NCI-H2171 (cell line): ENCODE data around the gene AXIN2.
"Not testable (repeated sequence)": the region's sequence is repeated elsewhere in the genome, so short reads cannot be mapped to it uniquely, and the experiment has no call there.

Experiments used
- DNase-seq: peaks from one replicate; lab custom pipeline; 2025; lab: John Stamatoyannopoulos, UW

Gene AXIN2

DNA sequence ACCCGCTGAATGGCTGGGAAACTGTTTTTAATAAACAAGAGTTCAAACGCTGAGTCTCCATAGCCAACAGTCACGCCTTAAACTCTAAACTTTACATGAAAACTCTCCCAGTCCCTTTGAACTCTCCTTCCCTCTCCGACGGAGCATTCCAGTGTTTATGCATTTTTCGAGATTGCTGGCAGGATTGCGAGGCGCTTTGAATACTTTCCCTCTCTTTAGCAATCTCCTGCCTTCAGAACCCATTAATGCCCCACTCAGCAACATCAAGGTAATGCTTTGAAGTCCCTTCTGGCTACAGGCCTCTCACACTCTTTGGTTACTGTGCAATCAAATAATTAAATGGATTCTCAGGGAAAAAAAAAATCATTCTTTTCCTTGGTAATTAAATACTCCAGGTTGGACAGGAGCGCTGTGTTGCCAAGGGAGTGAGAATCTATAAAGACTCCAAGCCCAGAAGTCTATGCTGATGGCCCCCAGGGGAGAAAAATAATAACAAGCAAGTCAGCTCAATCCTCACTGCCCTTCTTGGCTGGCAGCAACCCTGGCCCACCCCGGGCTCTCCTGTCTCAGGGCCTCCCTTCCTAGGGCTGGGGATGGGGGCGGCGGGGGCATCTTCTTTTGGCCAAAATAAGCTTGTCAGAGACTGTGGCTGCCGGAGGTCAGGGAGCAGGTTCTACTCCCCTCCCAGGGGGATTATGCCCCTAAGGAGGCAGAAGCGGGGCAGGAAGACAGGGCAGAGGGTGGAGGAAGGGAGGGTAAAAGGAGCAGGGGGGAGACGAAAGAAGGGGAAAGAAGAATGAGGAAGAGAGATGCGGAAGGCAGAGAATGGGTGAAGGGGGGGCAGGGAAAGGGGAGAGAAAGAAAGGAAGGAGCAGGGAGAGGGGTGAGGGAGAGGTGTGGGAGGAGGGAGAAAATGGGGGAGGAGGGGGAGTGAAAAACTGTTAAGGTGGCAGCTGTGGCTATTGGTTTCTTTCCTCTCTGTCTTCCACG is 45.2 kb downstream of the AXIN2 start:
- DNase-seq, result no peak

GRCh38 chr17:65515512-65515911 is 45.9 kb downstream of the AXIN2 start:
- DNase-seq, result no peak

- no peak for DNase-seq
Observed at GRCh38 chr17:65514541-65514940, 46.9 kb downstream of the AXIN2 start.

DNA sequence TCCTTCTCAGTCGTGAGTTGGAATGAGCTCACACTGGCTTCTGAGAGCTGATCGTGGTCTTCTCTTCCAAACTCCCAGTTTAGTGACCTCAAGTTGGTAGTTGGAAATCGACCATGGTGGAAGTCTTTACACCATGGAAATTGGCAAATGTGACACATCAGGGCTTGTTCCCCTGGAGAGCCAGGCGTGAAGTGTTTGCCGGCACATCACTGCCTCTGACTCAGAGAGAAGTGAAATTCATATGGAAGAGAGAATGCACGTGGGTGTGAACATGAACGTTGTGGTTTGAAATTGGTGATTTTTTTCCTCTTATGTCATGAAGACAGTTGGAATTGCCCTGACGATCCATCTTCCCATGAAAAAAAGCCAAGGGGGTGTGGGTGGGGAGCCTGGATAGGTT is 47.4 kb downstream of the AXIN2 start:
- DNase-seq, result no peak

- DNase-seq, result no peak
Observed at GRCh38 chr17:65511316-65511715, 50.1 kb downstream of the AXIN2 start.

DNA sequence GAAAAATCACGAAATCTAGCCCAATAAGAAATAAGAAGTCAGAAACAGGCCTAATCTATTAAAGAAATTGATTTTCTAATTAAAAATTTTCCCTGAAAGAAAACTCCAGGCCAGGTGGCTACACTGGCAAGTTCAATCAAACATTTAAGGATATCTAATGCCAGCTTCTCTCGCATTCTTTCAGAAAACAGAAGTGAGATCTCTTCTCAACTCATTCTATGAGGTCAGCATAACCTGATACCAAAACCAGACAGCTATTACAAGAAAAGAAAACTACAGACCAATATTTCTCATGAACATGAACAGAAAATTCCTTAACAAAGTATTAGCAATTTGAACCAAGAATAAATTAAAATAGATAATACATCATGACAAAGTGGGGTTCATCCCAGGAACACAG is 52.4 kb downstream of the AXIN2 start:
- DNase-seq, result no peak

- DNase-seq, result not testable (repeated sequence)
Observed at GRCh38 chr17:65504673-65505072, 56.8 kb downstream of the AXIN2 start.

DNA sequence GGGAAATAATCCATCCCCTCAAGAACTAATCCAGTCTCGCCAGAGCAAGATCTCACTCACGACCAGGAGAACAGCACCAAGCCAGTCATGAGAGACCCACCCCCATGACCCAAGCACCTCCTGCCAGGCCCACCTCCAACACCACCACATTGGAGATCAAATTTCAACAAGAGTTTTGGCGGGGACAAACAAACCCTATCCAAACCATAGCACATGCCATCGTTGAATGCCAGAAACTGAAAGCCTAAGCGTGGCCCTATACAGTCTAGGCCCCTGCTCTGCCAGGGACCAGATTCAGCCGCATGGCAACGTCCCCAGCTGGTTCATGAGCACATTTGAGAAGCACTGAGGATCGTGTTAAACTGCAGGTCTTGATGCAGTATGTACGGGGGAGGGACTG is 57.3 kb downstream of the AXIN2 start:
- DNase-seq, result no peak

DNA sequence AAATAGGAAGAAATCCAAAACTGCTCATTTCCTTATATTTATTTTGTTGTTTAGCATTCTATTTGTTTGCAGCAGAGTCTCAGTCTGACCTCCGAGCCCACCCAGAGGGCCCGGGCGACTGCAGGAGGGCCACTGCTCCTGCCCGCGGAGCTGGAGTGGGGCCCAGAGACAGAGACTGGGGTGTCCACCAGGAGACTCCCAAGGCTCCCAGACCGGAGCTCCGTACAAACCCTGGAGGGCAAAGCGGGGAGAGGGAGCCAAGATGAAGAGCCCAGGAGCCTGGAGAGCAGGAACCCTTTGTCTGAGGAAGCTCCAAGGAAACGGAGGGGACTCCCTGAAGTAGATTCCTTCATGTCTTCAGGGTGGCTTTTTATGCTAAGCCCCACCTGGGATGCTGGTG is 57.9 kb downstream of the AXIN2 start:
- no peak for DNase-seq

DNA sequence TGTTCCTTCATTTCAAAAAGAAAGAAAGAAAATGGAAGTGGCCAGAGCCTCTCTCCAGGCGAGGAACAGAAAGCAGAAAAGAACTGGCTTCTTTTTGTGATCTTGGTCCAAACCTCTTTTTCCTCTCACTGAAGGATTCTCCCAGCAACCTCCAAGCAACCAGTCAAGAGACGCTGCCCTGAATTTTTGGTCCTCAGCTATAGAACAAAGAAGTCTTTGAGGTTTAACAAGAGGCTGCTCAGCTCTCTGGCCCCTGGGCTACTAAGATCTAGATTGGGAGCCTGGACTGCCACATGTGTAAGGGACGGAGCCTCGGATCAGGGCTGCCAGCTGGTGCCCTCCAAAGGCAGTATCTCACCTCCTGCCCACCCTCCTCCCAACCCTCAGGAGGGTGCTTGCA is 62.6 kb downstream of the AXIN2 start:
- DNase-seq, result no peak

GRCh38 chr17:65496801-65497200 is 64.6 kb downstream of the AXIN2 start:
- DNase-seq, result no peak

- peak; percentile 29 for DNase-seq
Observed at GRCh38 chr17:65495122-65496055, 66.1 kb downstream of the AXIN2 start.

- DNase-seq, result peak; percentile 41
Observed at GRCh38 chr17:65489413-65490155, 71.9 kb downstream of the AXIN2 start.

DNA sequence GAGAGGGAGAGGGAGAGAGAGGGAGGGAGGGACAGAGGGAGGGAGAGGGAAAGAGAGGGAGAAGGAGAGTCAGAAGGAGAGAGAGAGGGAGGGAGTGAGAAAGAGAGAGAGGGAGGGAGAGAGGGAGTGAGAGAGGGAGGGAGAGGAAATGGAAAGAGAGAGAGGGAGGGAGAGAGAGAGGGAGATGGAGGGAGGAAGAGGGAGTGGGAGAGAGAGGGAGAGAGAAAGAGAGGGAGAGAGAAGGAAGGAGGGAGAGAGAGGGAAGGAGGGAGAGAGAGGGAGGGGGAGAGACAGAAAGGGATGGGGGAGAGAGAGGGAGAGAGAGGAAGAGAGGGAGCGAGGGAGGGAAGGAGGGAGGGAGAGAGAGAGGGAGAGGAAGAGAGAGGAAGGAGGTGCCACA is 72.8 kb downstream of the AXIN2 start:
- no peak for DNase-seq

DNA sequence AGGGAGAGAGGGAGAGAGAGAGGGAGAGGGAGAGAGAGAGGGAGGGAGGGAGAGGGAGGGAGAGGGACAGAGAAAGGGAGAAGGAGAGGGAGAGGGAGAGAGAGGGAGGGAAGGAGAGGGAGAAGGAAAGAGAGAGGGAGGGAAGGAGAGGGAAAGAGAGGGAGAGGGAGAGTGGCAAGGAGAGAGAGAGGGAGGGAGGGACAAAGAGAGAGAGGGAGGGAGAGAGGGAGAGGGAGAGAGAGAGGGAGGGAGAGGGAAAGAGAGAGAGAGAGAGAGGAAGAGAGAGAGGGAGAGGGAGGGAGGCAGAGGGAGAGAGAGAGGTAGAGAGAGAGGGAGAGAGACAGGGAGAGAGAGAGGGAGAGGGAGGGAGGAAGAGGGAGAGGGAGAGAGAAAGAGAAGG is 73.5 kb downstream of the AXIN2 start:
- DNase-seq, result no peak

DNA sequence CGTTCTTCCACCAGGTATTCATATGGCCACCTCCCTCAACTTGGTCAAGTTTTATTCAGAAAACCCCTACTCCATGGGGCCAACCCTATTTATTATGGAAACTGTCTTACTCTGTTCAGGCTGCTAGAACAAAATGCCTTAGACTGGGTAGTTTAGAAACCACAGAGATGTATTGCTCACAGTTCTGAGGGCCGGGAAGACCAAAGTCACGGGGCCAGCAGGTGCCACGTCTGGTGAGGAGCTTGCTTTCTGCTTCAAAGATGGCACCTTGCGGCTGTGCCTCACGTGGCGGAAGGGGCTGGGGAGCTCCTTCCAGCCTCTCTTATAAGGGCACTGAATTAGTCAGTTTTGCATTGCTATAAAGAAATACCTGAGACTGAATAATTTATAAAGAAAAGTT is 74.3 kb downstream of the AXIN2 start:
- DNase-seq, result no peak

DNA sequence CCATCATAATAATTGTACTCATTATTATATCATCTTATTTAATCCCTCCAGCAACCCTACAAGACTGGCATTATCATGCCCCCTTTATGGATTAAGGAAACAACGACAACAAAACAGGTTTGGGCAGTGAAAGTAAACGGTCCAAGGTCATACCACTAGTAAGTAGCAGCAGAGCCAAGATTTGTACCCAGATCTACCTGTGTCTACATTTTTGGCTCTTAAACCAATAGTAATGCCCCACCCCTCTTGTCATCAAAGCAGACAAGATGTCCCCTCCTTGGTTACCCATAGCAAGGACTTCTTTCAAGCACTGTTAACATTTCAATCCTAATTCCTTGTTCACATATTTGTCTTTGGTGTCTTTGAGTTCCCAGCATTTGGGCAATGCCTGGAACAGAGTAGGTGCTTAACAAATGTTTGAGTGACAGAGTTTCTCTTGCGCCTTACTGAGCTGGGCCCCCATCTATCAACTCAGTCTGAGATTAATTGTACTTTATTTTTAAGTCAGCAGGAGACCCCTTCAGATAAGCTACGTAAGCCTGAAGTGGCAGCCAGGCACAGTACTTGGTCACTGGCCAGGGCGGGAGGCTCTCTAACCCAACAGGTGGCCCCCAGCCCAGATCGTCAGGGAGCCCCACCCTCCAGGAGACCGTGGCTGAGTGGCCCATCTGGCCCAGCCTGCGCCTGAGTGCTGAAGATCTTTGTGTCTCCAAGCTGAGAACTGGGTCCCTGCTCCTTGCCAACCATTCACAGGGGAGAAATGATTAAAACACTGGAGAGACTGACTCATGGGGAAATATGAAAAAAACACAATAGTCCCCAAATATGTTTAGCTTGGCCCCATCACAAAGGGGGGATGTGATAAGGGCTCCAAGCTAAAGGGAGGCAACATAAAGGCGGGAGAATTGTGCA is 75.8 kb downstream of the AXIN2 start:
- DNase-seq, result no peak

GRCh38 chr17:65484405-65484804 is 77.0 kb downstream of the AXIN2 start:
- DNase-seq, result not testable (repeated sequence)

- no peak for DNase-seq
Observed at GRCh38 chr17:65483438-65483837, 78.0 kb downstream of the AXIN2 start.

DNA sequence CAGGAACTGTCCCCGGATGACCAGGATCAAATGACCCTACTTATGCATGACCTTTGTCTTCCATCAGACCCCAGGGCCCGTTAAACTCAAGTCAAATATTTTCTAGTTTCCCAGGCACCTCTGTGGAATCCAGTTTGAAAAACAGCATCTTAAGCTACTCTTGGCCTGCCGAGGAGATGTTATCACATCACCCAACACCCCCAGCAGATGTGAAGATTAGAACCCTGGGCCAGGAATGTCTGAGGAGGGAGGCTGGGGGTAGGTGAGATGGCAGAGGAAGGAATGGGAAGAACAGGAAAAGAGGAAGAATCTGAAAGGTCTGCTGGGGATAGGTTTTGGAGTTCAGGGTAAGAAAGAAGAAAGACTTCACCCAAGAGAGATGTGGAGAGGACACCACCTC is 79.2 kb downstream of the AXIN2 start:
- no peak for DNase-seq

DNA sequence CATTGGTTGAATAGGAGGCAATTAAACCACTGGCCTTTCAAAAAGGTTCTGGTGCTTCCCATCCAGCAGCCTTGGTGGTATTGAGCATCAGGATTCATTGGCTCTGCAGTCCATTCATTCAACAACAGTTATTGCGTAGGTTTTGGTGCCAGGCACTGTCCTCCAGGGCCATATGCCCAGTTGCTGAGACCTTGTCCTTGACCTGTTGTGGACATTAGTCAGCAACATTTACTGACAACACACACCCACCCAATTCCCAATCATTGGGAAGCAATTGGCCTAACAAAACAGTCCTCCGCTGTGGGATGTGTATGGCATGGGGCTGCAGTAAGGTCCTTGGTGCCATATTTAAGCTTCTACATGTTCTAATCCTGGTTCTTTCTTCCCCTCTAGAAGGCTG is 82.2 kb downstream of the AXIN2 start:
- DNase-seq, result no peak
